CD14-positive monocyte (primary cell): ENCODE data around the gene MLIP. TPM values are rescaled to one million over a fixed set of nuclear protein-coding genes. Genes with fewer than 3 reads are reported as not detected.

Experiments
- DNase-seq, 3 donors: peaks; one replicate each; pipeline ENCODE4 v3.0.0-alpha.2; 2011 to 2022
- H2AFZ ChIP-seq: 2 replicates; pipeline ENCODE4 v1.6.0; 2012; ENCODE audit warnings: mild to moderate bottlenecking, low read depth, low read length, inconsistent platforms; ENCODE audit not compliant: insufficient read depth, poor library complexity, severe bottlenecking
- H3K27ac ChIP-seq, 2 donors: 1 replicate in 1 of 2; 2 replicates in 1 of 2; pipeline ENCODE4 v1.5.1; 2012 to 2013; ENCODE audit warnings: low read length in 2 of 2, control low read depth in 1 of 2, inconsistent platforms in 1 of 2, low read depth in 1 of 2, mild to moderate bottlenecking in 1 of 2
- H3K27me3 ChIP-seq, 2 donors: one replicate each; pipeline versions ENCODE4 v1.6.0 to v1.6.1; 2011 to 2013; ENCODE audit warnings: low read length in 2 of 2; ENCODE audit not compliant: control insufficient read depth in 2 of 2, insufficient read depth in 2 of 2
- H3K36me3 ChIP-seq, 2 donors: replicated peaks in 1 of 2; 1 replicate in 1 of 2; 2 replicates in 1 of 2; pipeline versions ENCODE4 v1.5.1 to v1.6.1; 2012 to 2013; ENCODE audit warnings: low read length in 2 of 2, control low read depth in 1 of 2, inconsistent platforms in 1 of 2, mild to moderate bottlenecking in 1 of 2; ENCODE audit not compliant: insufficient read depth in 2 of 2, control insufficient read depth in 1 of 2
- H3K4me1 ChIP-seq, 2 donors: 1 replicate in 1 of 2; 2 replicates in 1 of 2; pipeline versions ENCODE4 v1.5.1 to v1.6.1; 2012 to 2013; ENCODE audit warnings: low read length in 2 of 2, control low read depth in 1 of 2, inconsistent platforms in 1 of 2, mild to moderate bottlenecking in 1 of 2, moderate library complexity in 1 of 2; ENCODE audit not compliant: insufficient read depth in 2 of 2, control insufficient read depth in 1 of 2
- H3K4me2 ChIP-seq: replicated peaks from 2 replicates; pipeline ENCODE3; 2012; ENCODE audit warnings: low read length, moderate library complexity, mild to moderate bottlenecking; ENCODE audit not compliant: poor library complexity, severe bottlenecking; ENCODE audit errors: extremely low read depth
- H3K4me3 ChIP-seq, 3 experiments: fragments of 200-600 bp in 1 of 3; sonication (generic) in 1 of 3; replicated peaks in 1 of 3; 1 replicate in 2 of 3; 2 replicates in 1 of 3; pipeline ENCODE4 v1.5.1; 2011 to 2013; ENCODE audit warnings: low read length in 3 of 3, mild to moderate bottlenecking in 3 of 3, control low read depth in 2 of 3, low read depth in 2 of 3, inconsistent platforms in 1 of 3, moderate library complexity in 1 of 3
- H3K79me2 ChIP-seq: 2 replicates; pipeline ENCODE4 v1.6.0; 2012; ENCODE audit warnings: mild to moderate bottlenecking, control low read depth, inconsistent platforms, low read length, moderate library complexity; ENCODE audit not compliant: insufficient read depth
- H3K9ac ChIP-seq: 2 replicates; pipeline ENCODE4 v1.6.0; 2017; ENCODE audit warnings: low read length, mild to moderate bottlenecking; ENCODE audit not compliant: insufficient read depth, poor library complexity, severe bottlenecking
- H3K9me3 ChIP-seq, 2 donors: replicated peaks in 1 of 2; 1 replicate in 1 of 2; 2 replicates in 1 of 2; pipeline versions ENCODE4 v1.5.1 to v1.6.1; 2012 to 2013; ENCODE audit warnings: low read length in 2 of 2, control low read depth in 1 of 2; ENCODE audit not compliant: control insufficient read depth in 1 of 2, insufficient read depth in 1 of 2
- H4K20me1 ChIP-seq: 2 replicates; pipeline ENCODE4 v1.6.0; 2012; ENCODE audit warnings: mild to moderate bottlenecking, low read length, control low read depth, moderate library complexity; ENCODE audit not compliant: insufficient read depth
- H3K27ac Mint-ChIP-seq, 7 donors: one replicate each; pipeline ENCODE4 v1.8.0; 2020; ENCODE audit warnings: mild to moderate bottlenecking in 7 of 7, mixed read lengths in 7 of 7, moderate library complexity in 6 of 7, inconsistent platforms in 2 of 7
- H3K27me3 Mint-ChIP-seq, 3 donors: one replicate each; pipeline ENCODE4 v1.8.0; 2021 to 2022; ENCODE audit warnings: low read depth in 3 of 3, mild to moderate bottlenecking in 3 of 3, mixed read lengths in 3 of 3, moderate library complexity in 3 of 3, inconsistent platforms in 1 of 3
- H3K36me3 Mint-ChIP-seq, 2 donors: one replicate each; pipeline ENCODE4 v1.8.0; 2020; ENCODE audit warnings: mixed read lengths in 2 of 2, inconsistent platforms in 1 of 2, mild to moderate bottlenecking in 1 of 2
- H3K4me1 Mint-ChIP-seq: one replicate; pipeline ENCODE4 v1.8.0; 2020; ENCODE audit warnings: mild to moderate bottlenecking, mixed read lengths
- H3K4me3 Mint-ChIP-seq, 2 donors: one replicate each; pipeline ENCODE4 v1.8.0; 2020; ENCODE audit warnings: mild to moderate bottlenecking in 2 of 2, mixed read lengths in 2 of 2, moderate library complexity in 1 of 2
- H3K9me3 Mint-ChIP-seq, 7 donors: one replicate each; pipeline ENCODE4 v1.8.0; 2020 to 2022; ENCODE audit warnings: mixed read lengths in 7 of 7, mild to moderate bottlenecking in 6 of 7, moderate library complexity in 6 of 7, inconsistent platforms in 2 of 7
- CTCF ChIP-seq: fragments of 200-600 bp; IDR thresholded peaks from one replicate; pipeline ENCODE4 v1.8.0; 2022; ENCODE audit warnings: antibody characterized with exemption, mild to moderate bottlenecking
- WGBS: methylation state at CpG from one replicate; pipeline ENCODE4 v1.1.5; 2013; ENCODE audit warnings: missing lambda C conversion rate; ENCODE audit not compliant: insufficient coverage; 5-methylcytosine and 5-hydroxymethylcytosine counted together
- intact Hi-C, 2 donors: fragments of 100-400 bp; cut with micrococcal nuclease; formaldehyde crosslinking; loops; one replicate each; pipeline versions ENCODE4 v1.15.0 to v1.15.1; 2023
- polyA plus RNA-seq, 3 donors: library from polyadenylated mRNA; depleted of rRNA in 1 of 3; unstranded in 2 of 3; stranded (reverse) in 1 of 3; fragments of 300-500 nt in 2 of 3; fragments of >200 nt in 1 of 3; fragmentation: Illumina TruSeq in 2 of 3; gene quantifications; 1 replicate in 2 of 3; 2 replicates in 1 of 3; pipeline ENCODE4 v1.2.3, GENCODE V29; 2012 to 2021

Gene MLIP
- polyA plus RNA-seq, 3 donors: not detected

GRCh38 chr6:54185885-54186284, 74.6 kb downstream of the MLIP start:
- no peak overlapping the region for H3K9ac ChIP-seq
- Mint-ChIP-seq H3K4me1 (peaks cover 9% of the 10 kb centered on the region), H3K4me3 (no peak overlapping the region), H3K27me3 (no peaks in the 10 kb centered on the region), H3K27ac (no peak overlapping the region), H3K9me3 (peaks cover 0 to 3% (median 2%) of the 10 kb centered on the region in 7 donors), H3K36me3 (no peaks in the 10 kb centered on the region)
- 100% methylated on average over 1 of the region's 1 CpG for WGBS
- peaks cover 2 to 8% of the 10 kb centered on the region in 2 donors for H3K4me1 ChIP-seq
- no peaks in the 10 kb centered on the region for H4K20me1 ChIP-seq
- H3K4me3 ChIP-seq: no peak overlapping the region
- no peaks in the 10 kb centered on the region for H3K79me2 ChIP-seq
- DNase-seq: no peak
- no peak for TF ChIP-seq CTCF
- H3K36me3 ChIP-seq: no peaks in the 10 kb centered on the region
- H3K4me2 ChIP-seq: no peak overlapping the region
- H3K27me3 ChIP-seq: no peaks in the 10 kb centered on the region
- H2AFZ ChIP-seq: no peak overlapping the region
- intact Hi-C loops: no loop called here
- H3K9me3 ChIP-seq: peaks cover 0 to 3% of the 10 kb centered on the region in 2 donors
- H3K27ac ChIP-seq: no peak overlapping the region

DNA sequence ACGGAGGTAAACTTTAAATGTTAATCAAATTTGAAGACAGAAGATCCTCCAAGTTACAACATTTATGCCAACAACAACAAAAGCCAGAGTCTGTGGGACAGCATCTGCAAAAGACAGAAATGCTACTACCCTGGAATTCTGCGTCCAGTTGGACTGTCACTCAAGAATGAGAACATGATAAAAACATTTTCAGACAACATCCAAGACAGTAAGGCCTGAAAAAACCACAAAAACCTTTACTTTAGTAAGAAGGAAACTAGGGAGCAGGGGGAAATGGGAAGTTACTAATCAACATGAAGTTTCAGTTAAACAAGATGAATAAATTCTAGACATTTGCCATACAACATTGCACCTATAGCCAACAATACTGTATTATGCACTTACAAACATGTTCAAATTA, 77.6 kb downstream of the MLIP start:
- no peak overlapping the region for H3K9ac ChIP-seq
- H4K20me1 ChIP-seq: no peaks in the 10 kb centered on the region
- TF ChIP-seq CTCF: no peak
- H3K9me3 ChIP-seq: no peaks in the 10 kb centered on the region
- DNase-seq: peak in 2 of 3 donors; percentile 17 to 28
- H3K36me3 ChIP-seq: no peaks in the 10 kb centered on the region
- H3K4me3 ChIP-seq: no peak overlapping the region
- no CpG with 5 or more reads among the region's 2 CpGs for WGBS
- H3K27ac ChIP-seq: no peak overlapping the region
- H3K27ac Mint-ChIP-seq: peak overlapping the region in 2 of 7 donors; percentile 28 to 53
- H3K27me3 ChIP-seq: no peaks in the 10 kb centered on the region
- no peaks in the 10 kb centered on the region for H3K79me2 ChIP-seq
- no peaks in the 10 kb centered on the region for H3K36me3 Mint-ChIP-seq
- intact Hi-C loops: no loop called here
- H3K4me2 ChIP-seq: no peak overlapping the region
- H3K4me1 Mint-ChIP-seq: peaks cover 12% of the 10 kb centered on the region
- H3K27me3 Mint-ChIP-seq: no peaks in the 10 kb centered on the region
- H2AFZ ChIP-seq: no peak overlapping the region
- peaks cover 5 to 8% of the 10 kb centered on the region in 2 donors for H3K4me1 ChIP-seq
- no peak overlapping the region for H3K4me3 Mint-ChIP-seq
- peaks cover 0 to 2% (median 0%) of the 10 kb centered on the region in 7 donors for H3K9me3 Mint-ChIP-seq
